DND-41 (cell line): ENCODE data around the gene REEP5.
A peak's percentile ranks its signal among the peaks of the same experiment; 100 is the strongest.

Experiments used
- ATAC-seq: fragments of 200-7000 bp; cut with Tn5 transposase; 3 replicates; pipeline ENCODE4 v1.9.1; 2021; ENCODE audit warnings: low read depth; ENCODE audit not compliant: insufficient read depth
- DNase-seq: peaks from one replicate; pipeline ENCODE4 v3.0.0-alpha.2; 2020
- H2AFZ ChIP-seq: 2 replicates; pipeline ENCODE4 v1.6.0; 2012; ENCODE audit warnings: low read depth, low read length
- H3K27ac ChIP-seq: 2 replicates; pipeline ENCODE4 v1.5.1; 2012; ENCODE audit warnings: low read length, inconsistent platforms
- H3K27me3 ChIP-seq: fragments of 200-600 bp; sonication (generic); 2 replicates; pipeline ENCODE4 v1.6.0; 2012; ENCODE audit warnings: low read length, mild to moderate bottlenecking, inconsistent platforms; ENCODE audit not compliant: insufficient read depth, poor library complexity
- H3K36me3 ChIP-seq: 2 replicates; pipeline ENCODE4 v1.5.1; 2012; ENCODE audit warnings: low read length, inconsistent platforms; ENCODE audit not compliant: insufficient read depth
- H3K4me1 ChIP-seq: 2 replicates; pipeline ENCODE4 v1.5.1; 2012; ENCODE audit warnings: mild to moderate bottlenecking, low read length; ENCODE audit not compliant: insufficient read depth
- H3K4me2 ChIP-seq: 2 replicates; pipeline ENCODE4 v1.6.0; 2012; ENCODE audit warnings: mild to moderate bottlenecking, moderate library complexity, low read length, inconsistent platforms; ENCODE audit not compliant: insufficient read depth
- H3K4me3 ChIP-seq, 2 experiments: fragments of 200-600 bp in 1 of 2; shearing (Covaris generic) in 1 of 2; 2 replicates each; pipeline ENCODE4 v1.5.1; 2012 to 2016; ENCODE audit warnings: inconsistent platforms in 2 of 2, low read length in 2 of 2, mild to moderate bottlenecking in 2 of 2, low read depth in 1 of 2, moderate library complexity in 1 of 2
- H3K79me2 ChIP-seq: 2 replicates; pipeline ENCODE4 v1.6.0; 2012; ENCODE audit warnings: low read length, inconsistent platforms; ENCODE audit not compliant: insufficient read depth
- H3K9ac ChIP-seq: 2 replicates; pipeline ENCODE4 v1.6.0; 2012; ENCODE audit warnings: low read depth, mild to moderate bottlenecking, inconsistent platforms, low read length, moderate library complexity
- H3K9me3 ChIP-seq: 2 replicates; pipeline ENCODE4 v1.5.1; 2012; ENCODE audit warnings: low read length, moderate library complexity, mild to moderate bottlenecking, inconsistent platforms; ENCODE audit not compliant: insufficient read depth, severe bottlenecking
- H4K20me1 ChIP-seq: 2 replicates; pipeline ENCODE4 v1.6.0; 2012; ENCODE audit warnings: low read length; ENCODE audit not compliant: insufficient read depth
- EZH2 ChIP-seq: IDR thresholded peaks from 3 replicates; pipeline ENCODE4 v1.6.1; 2012; ENCODE audit warnings: borderline replicate concordance, low read depth, mild to moderate bottlenecking, moderate library complexity, low read length, inconsistent platforms; ENCODE audit not compliant: severe bottlenecking
- TF ChIP-seq, protein P1 (sequence below): IDR thresholded peaks from 2 replicates; pipeline ENCODE4 v1.5.1; 2012; ENCODE audit warnings: borderline replicate concordance, low read length, moderate library complexity, mild to moderate bottlenecking; ENCODE audit not compliant: poor library complexity, severe bottlenecking; ENCODE audit errors: extremely low read depth

Gene REEP5

DNA sequence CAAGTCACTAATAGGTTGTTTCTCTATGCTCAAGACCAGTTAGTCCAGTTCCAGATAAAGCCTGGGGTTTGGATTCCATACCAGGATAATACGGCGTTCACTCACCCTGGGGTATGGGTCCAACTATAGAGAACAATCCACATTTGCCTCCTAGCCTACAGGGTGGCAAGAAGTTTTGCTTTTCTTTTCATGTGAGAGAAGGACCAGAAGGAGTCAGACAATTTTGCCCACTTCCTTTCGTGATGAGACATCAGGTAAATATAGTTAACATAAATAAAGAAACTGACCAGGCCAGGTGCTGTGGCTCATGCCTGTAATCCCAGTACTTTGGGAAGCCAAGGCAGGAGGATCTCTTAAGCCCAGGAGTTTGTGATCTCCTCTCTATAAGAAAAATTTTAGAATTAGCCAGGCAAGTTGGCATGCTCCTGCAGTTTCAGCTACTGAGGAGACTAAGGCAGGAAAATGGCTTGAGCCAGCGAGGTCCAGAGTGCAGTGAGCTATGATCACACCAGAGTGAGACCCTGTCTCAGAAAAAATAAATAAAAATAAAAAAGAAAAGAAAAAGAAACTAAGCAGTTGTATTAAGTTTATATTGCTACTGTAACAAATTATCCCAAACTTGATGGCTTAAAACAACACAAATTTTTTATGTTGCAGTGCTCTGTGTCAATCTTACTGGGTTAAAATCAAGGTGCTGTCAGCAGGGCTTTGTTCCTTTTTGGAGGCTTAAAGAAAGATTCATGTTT is 7.5 kb upstream of the REEP5 start:
- Histone ChIP-seq H3K4me2 (peak overlapping the region; percentile 55), H3K9me3 (no peaks in the 10 kb centered on the region), H3K27ac (peak overlapping the region; percentile 54), H3K4me3 (0 out of 4 replicates have a peak overlapping the region, but pooled peaks of 1 of the 2 experiments have one; percentile 19), H3K9ac (no peak overlapping the region; the same call in 1 of the 2 replicates), H3K36me3 (no peaks in the 10 kb centered on the region), H2AFZ (no peak overlapping the region), H3K79me2 (no peaks in the 10 kb centered on the region), H3K4me1 (peaks cover 38% of the 10 kb centered on the region), H3K27me3 (no peaks in the 10 kb centered on the region), H4K20me1 (no peaks in the 10 kb centered on the region)
- DNase-seq (peak; percentile 21), ATAC-seq (peak; percentile 50)
- no peak for TF ChIP-seq EZH2
- TF ChIP-seq, protein P1, sequence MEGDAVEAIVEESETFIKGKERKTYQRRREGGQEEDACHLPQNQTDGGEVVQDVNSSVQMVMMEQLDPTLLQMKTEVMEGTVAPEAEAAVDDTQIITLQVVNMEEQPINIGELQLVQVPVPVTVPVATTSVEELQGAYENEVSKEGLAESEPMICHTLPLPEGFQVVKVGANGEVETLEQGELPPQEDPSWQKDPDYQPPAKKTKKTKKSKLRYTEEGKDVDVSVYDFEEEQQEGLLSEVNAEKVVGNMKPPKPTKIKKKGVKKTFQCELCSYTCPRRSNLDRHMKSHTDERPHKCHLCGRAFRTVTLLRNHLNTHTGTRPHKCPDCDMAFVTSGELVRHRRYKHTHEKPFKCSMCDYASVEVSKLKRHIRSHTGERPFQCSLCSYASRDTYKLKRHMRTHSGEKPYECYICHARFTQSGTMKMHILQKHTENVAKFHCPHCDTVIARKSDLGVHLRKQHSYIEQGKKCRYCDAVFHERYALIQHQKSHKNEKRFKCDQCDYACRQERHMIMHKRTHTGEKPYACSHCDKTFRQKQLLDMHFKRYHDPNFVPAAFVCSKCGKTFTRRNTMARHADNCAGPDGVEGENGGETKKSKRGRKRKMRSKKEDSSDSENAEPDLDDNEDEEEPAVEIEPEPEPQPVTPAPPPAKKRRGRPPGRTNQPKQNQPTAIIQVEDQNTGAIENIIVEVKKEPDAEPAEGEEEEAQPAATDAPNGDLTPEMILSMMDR = no peak

DNA sequence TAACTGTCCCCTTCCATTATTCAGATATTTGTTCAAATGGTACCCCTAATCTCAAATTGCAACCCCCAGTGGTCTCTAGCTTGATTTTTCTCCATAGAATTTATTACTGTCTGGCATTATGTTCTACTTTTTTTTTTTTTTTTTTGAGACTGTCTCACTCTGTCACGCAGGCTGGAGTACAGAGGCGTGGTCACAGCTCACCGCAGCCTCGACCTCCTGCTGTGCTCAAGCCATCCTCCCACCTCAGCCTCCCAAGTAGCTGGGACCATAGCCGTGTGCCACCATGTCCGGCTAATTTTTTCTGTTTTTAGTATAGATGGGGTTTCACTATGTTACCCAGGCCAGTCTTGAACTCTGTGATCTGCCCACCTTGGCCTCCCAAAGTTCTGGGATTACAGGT is 2.0 kb upstream of the REEP5 start:
- Histone ChIP-seq H3K27ac (no peak overlapping the region; the same call in 1 of the 2 replicates), H3K9me3 (no peaks in the 10 kb centered on the region), H3K9ac (no peak overlapping the region), H3K36me3 (peaks cover 19% of the 10 kb centered on the region), H2AFZ (no peak overlapping the region; the same call in 1 of the 2 replicates), H3K4me1 (peaks cover 58% of the 10 kb centered on the region), H3K4me3 (no peak overlapping the region), H3K27me3 (no peaks in the 10 kb centered on the region), H3K4me2 (peak overlapping the region; percentile 95), H3K79me2 (peaks cover 26% of the 10 kb centered on the region), H4K20me1 (no peaks in the 10 kb centered on the region)
- no peak for TF ChIP-seq EZH2
- TF ChIP-seq, protein P1 = no peak
- DNase-seq = no peak
- ATAC-seq = no peak

DNA sequence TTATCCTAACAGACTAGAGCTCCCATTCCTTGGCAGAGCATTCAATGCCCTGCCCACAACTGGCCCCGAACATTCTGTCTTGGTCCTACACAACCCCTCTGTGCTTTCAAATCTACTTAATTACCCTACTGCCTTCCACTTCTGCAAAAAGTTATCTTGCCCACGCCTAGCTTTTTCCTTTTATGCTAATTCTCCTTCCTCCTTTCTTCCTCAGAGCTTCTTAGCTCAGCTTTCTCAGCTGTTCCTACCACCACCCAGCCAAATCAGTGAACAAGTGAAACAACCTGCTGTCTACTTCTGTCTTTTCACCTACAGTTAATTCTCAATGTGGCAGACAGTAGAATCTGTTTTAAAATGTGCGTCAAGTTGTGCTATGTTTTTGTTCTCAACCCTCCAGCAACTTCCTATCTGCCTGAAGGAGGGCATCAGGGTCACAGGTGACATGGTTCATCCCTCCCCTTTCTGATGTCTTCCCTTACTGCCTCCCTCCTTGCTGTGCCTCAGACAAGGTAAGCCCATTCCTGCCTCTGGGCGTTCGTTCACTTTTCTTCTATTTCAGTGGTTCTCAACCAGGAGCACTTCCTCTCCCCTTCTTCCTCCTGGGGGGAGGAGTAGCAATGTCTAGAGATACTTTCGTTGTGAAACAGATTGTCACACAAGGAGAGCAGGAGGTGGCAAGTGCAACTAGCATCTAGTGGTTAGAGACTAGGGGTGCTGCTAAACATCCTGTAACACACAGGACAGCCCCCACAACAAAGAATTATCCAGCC is 1.3 kb upstream of the REEP5 start:
- H3K4me2 ChIP-seq = peak overlapping the region; percentile 95
- DNase-seq (peak; percentile 45), ATAC-seq (peak; percentile 16; the same call in 2 of the 3 replicates)
- H3K27ac ChIP-seq = peak overlapping the region; percentile 62
- peaks cover 31% of the 10 kb centered on the region for H3K79me2 ChIP-seq
- 0 out of 2 replicates have a peak, but pooled peaks cover 3% of the 10 kb centered on the region for H4K20me1 ChIP-seq
- H3K9me3 ChIP-seq = no peaks in the 10 kb centered on the region
- peak overlapping the region; percentile 89 for H3K9ac ChIP-seq
- no peak for TF ChIP-seq EZH2
- TF ChIP-seq, protein P1 = no peak
- peaks cover 57% of the 10 kb centered on the region for H3K4me1 ChIP-seq
- H3K36me3 ChIP-seq = peaks cover 26% of the 10 kb centered on the region
- H2AFZ ChIP-seq = peak overlapping the region; percentile 86
- H3K27me3 ChIP-seq = no peaks in the 10 kb centered on the region
- H3K4me3 ChIP-seq = peak overlapping the region in 1 of 2 experiments; percentile 34; a peak in 2 of 4 replicates
